Measurements from ENCODE around the gene DLGAP3.
A peak's percentile ranks its signal among the peaks of the same experiment; 100 is the strongest.

The DLGAP3 gene

GRCh38 chr1:34900775-34901502 lies 28.5 kb downstream of the DLGAP3 start:
- DNase-seq = no peak

GRCh38 chr1:34899906-34900305 lies 29.5 kb downstream of the DLGAP3 start:
- no peak for DNase-seq

- no peak for DNase-seq
Observed at GRCh38 chr1:34899471-34899870, 30.0 kb downstream of the DLGAP3 start.

- DNase-seq = no peak
Observed at GRCh38 chr1:34898330-34898761, 31.1 kb downstream of the DLGAP3 start.

- DNase-seq = no peak
Observed at GRCh38 chr1:34896612-34897011, 32.8 kb downstream of the DLGAP3 start.

GRCh38 chr1:34889705-34890104 lies 39.7 kb downstream of the DLGAP3 start:
- DNase-seq = no peak

GRCh38 chr1:34887593-34887992 lies 41.9 kb downstream of the DLGAP3 start:
- DNase-seq = no peak

- DNase-seq = peak; percentile 85
Observed at GRCh38 chr1:34885405-34886247, 43.8 kb downstream of the DLGAP3 start.

GRCh38 chr1:34884961-34885360 lies 44.5 kb downstream of the DLGAP3 start:
- DNase-seq = no peak

GRCh38 chr1:34884536-34884935 lies 44.9 kb downstream of the DLGAP3 start:
- DNase-seq = no peak

GRCh38 chr1:34879230-34879629 lies 50.2 kb downstream of the DLGAP3 start:
- DNase-seq = no peak

GRCh38 chr1:34876406-34876805 lies 53.0 kb downstream of the DLGAP3 start:
- no peak for DNase-seq

- DNase-seq = no peak
Observed at GRCh38 chr1:34874296-34874952, 55.0 kb downstream of the DLGAP3 start.

GRCh38 chr1:34872133-34872503 lies 57.3 kb downstream of the DLGAP3 start:
- DNase-seq = no peak

GRCh38 chr1:34871443-34872132 lies 57.9 kb downstream of the DLGAP3 start:
- no peak for DNase-seq

- DNase-seq = no peak
Observed at GRCh38 chr1:34870395-34870794, 59.1 kb downstream of the DLGAP3 start.

GRCh38 chr1:34869760-34870159 lies 59.7 kb downstream of the DLGAP3 start:
- DNase-seq = no peak

- DNase-seq = no peak
Observed at GRCh38 chr1:34868230-34869049, 61.0 kb downstream of the DLGAP3 start.

GRCh38 chr1:34867415-34867814 lies 62.0 kb downstream of the DLGAP3 start:
- no peak for DNase-seq

GRCh38 chr1:34866762-34867109 lies 62.7 kb downstream of the DLGAP3 start:
- no peak for DNase-seq

- DNase-seq = peak; percentile 95
Observed at GRCh38 chr1:34865981-34866761, 63.3 kb downstream of the DLGAP3 start.

All from stimulated activated CD4-positive, alpha-beta T cell treated with anti-CD3 and anti-CD28 coated beads, Interleukin-15, amount 100 ng/mL, for 24 hours (primary cell).